Osteoblast (primary cell): ENCODE measurements around the gene ARHGAP42. TPM values are rescaled to one million over a fixed set of nuclear protein-coding genes. Genes with fewer than 3 reads are reported as not detected.

Experiments
- DNase-seq: peaks from one replicate; pipeline ENCODE4 v3.0.0; 2011; ENCODE audit warnings: low spot score, mixed read lengths; ENCODE audit not compliant: insufficient read length; ENCODE audit errors: missing footprints
- H2AFZ ChIP-seq: 2 replicates; pipeline ENCODE4 v1.6.0; 2011; ENCODE audit warnings: mild to moderate bottlenecking, low read length
- H3K27ac ChIP-seq: 2 replicates; pipeline ENCODE4 v1.5.1; 2011; ENCODE audit warnings: mild to moderate bottlenecking, low read depth, low read length, moderate library complexity
- H3K27me3 ChIP-seq: 2 replicates; pipeline ENCODE4 v1.6.0; 2012; ENCODE audit warnings: mild to moderate bottlenecking, control low read depth, inconsistent platforms, low read length, moderate library complexity; ENCODE audit not compliant: insufficient read depth
- H3K36me3 ChIP-seq: 2 replicates; pipeline ENCODE4 v1.5.1; 2011; ENCODE audit warnings: mild to moderate bottlenecking, low read length, control low read depth, moderate library complexity; ENCODE audit not compliant: insufficient read depth
- H3K4me1 ChIP-seq: 2 replicates; pipeline ENCODE4 v1.5.1; 2011; ENCODE audit warnings: mild to moderate bottlenecking, low read length, control low read depth, moderate library complexity; ENCODE audit not compliant: insufficient read depth
- H3K4me2 ChIP-seq: 2 replicates; pipeline ENCODE4 v1.6.0; 2011; ENCODE audit warnings: mild to moderate bottlenecking, low read length; ENCODE audit not compliant: insufficient read depth
- H3K4me3 ChIP-seq: fragments of 200-600 bp; sonication (generic); 3 replicates; pipeline ENCODE4 v1.5.1; 2012; ENCODE audit warnings: mild to moderate bottlenecking, low read length, inconsistent platforms; ENCODE audit not compliant: insufficient read depth
- H3K79me2 ChIP-seq: 2 replicates; pipeline ENCODE4 v1.6.0; 2012; ENCODE audit warnings: mild to moderate bottlenecking, low read length, control low read depth, inconsistent platforms; ENCODE audit not compliant: insufficient read depth
- H3K9me3 ChIP-seq: 2 replicates; pipeline ENCODE4 v1.5.1; 2011; ENCODE audit warnings: low read depth, low read length, control low read depth
- H4K20me1 ChIP-seq: 2 replicates; pipeline ENCODE4 v1.6.0; 2012; ENCODE audit warnings: mild to moderate bottlenecking, low read length, control low read depth; ENCODE audit not compliant: insufficient read depth
- total RNA-seq: library from RNA; depleted of rRNA; stranded (reverse); fragments of >200 nt; gene quantifications from 2 replicates; pipeline ENCODE4 v1.2.3, GENCODE V29; 2012
- TF ChIP-seq, protein P1 (sequence below): IDR thresholded peaks from 2 replicates; pipeline ENCODE4 v1.5.1; 2011; ENCODE audit warnings: mild to moderate bottlenecking, low read depth, low read length, moderate library complexity; ENCODE audit errors: extremely low read depth

Gene ARHGAP42
- total RNA-seq, 1 donor, result 9.4 TPM

DNA sequence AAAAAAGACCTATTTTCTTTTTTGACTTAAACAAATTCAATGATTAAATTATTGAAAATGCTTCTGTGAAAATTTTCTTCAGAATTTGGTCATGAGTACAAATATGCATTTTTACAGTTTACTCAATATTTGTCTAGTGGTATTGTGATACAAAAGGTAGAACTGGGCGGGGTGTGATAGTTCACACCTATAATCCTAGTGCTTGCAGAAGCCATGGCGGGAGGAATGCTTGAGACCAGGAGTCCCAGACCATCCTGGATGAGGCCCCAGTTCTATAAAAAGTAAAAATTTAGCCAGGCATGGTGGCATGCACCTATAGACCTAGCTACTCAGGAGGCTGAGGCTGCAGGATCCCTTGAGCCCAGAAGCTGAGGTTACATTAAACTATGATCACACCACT is 90.6 kb downstream of the ARHGAP42 start:
- Histone ChIP-seq H3K36me3 (no peaks in the 10 kb centered on the region), H3K27me3 (no peaks in the 10 kb centered on the region), H3K27ac (no peak overlapping the region), H4K20me1 (no peaks in the 10 kb centered on the region), H3K4me3 (no peak overlapping the region), H3K4me1 (peaks cover 4% of the 10 kb centered on the region), H3K4me2 (no peak overlapping the region), H3K9me3 (no peaks in the 10 kb centered on the region), H2AFZ (no peak overlapping the region), H3K79me2 (no peaks in the 10 kb centered on the region)
- TF ChIP-seq, protein P1, sequence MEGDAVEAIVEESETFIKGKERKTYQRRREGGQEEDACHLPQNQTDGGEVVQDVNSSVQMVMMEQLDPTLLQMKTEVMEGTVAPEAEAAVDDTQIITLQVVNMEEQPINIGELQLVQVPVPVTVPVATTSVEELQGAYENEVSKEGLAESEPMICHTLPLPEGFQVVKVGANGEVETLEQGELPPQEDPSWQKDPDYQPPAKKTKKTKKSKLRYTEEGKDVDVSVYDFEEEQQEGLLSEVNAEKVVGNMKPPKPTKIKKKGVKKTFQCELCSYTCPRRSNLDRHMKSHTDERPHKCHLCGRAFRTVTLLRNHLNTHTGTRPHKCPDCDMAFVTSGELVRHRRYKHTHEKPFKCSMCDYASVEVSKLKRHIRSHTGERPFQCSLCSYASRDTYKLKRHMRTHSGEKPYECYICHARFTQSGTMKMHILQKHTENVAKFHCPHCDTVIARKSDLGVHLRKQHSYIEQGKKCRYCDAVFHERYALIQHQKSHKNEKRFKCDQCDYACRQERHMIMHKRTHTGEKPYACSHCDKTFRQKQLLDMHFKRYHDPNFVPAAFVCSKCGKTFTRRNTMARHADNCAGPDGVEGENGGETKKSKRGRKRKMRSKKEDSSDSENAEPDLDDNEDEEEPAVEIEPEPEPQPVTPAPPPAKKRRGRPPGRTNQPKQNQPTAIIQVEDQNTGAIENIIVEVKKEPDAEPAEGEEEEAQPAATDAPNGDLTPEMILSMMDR, result no peak
- DNase-seq, result no peak

DNA sequence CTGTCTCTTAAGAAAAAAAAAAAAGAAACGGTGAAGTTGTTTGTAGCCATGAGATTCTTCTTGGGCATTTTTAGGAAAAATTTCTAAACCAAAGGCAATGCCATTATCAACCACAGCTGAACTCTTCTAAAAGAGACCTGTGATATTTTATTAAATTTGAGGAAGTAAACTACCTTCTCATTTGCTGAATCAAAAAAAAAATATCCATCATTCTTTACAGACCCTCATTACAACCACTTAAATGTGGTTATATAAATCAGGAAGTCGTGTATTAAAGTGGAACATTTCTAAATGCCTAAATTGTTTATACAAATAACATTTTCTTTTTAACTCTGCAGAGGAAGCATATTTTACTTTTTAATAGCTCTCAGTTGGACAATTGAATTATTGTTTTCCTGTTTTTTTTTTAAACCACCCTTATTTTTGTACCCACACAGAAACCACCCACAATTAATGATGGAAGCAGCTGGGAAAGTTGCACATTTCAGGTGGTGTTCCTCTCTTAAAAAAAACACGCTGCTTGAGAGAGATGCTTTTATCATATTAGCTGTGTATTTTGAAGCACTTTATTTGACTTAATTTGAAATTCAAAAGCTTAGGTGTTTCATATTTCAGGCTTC is 91.2 kb downstream of the ARHGAP42 start:
- TF ChIP-seq, protein P1, result no peak
- H3K4me1 ChIP-seq, result peaks cover 4% of the 10 kb centered on the region
- H4K20me1 ChIP-seq, result no peaks in the 10 kb centered on the region
- no peak overlapping the region for H3K27ac ChIP-seq
- H3K4me3 ChIP-seq, result no peak overlapping the region
- no peaks in the 10 kb centered on the region for H3K79me2 ChIP-seq
- H3K27me3 ChIP-seq, result no peaks in the 10 kb centered on the region
- no peak overlapping the region for H2AFZ ChIP-seq
- no peak overlapping the region for H3K4me2 ChIP-seq
- no peaks in the 10 kb centered on the region for H3K9me3 ChIP-seq
- no peaks in the 10 kb centered on the region for H3K36me3 ChIP-seq
- no peak for DNase-seq

- H3K36me3 ChIP-seq, result no peaks in the 10 kb centered on the region
- H3K9me3 ChIP-seq, result no peaks in the 10 kb centered on the region
- no peak overlapping the region for H3K27ac ChIP-seq
- DNase-seq, result no peak
- H2AFZ ChIP-seq, result no peak overlapping the region
- TF ChIP-seq, protein P1, result no peak
- H3K79me2 ChIP-seq, result no peaks in the 10 kb centered on the region
- no peak overlapping the region for H3K4me2 ChIP-seq
- H3K4me1 ChIP-seq, result peaks cover 4% of the 10 kb centered on the region
- H3K27me3 ChIP-seq, result no peaks in the 10 kb centered on the region
- H4K20me1 ChIP-seq, result no peaks in the 10 kb centered on the region
- no peak overlapping the region for H3K4me3 ChIP-seq
Observed at GRCh38 chr11:100780470-100780869, 93.4 kb downstream of the ARHGAP42 start.

- H2AFZ ChIP-seq, result no peak overlapping the region
- TF ChIP-seq, protein P1, result no peak
- no peak overlapping the region for H3K4me3 ChIP-seq
Observed at GRCh38 chr11:100785148-100785983, 98.3 kb downstream of the ARHGAP42 start.

More at GRCh38 chr11:100785148-100785983, 98.3 kb downstream of the ARHGAP42 start:
- no peak overlapping the region for H3K27ac ChIP-seq
- H3K4me2 ChIP-seq, result no peak overlapping the region
- H3K9me3 ChIP-seq, result no peaks in the 10 kb centered on the region
- no peaks in the 10 kb centered on the region for H4K20me1 ChIP-seq
- no peaks in the 10 kb centered on the region for H3K27me3 ChIP-seq
- H3K4me1 ChIP-seq, result no peaks in the 10 kb centered on the region
- DNase-seq, result no peak
- no peaks in the 10 kb centered on the region for H3K79me2 ChIP-seq
- H3K36me3 ChIP-seq, result no peaks in the 10 kb centered on the region
